ENCODE results near the gene OTULINL.
A peak's percentile ranks its signal among the peaks of the same experiment; 100 is the strongest.

The OTULINL gene

GRCh38 chr5:14603141-14603540, 21.5 kb downstream of the OTULINL start:
- no peak for DNase-seq

GRCh38 chr5:14607104-14607503, 25.5 kb downstream of the OTULINL start:
- no peak for DNase-seq

GRCh38 chr5:14608169-14608568, 26.6 kb downstream of the OTULINL start:
- DNase-seq: no peak

GRCh38 chr5:14611737-14612136, 30.1 kb downstream of the OTULINL start:
- DNase-seq: no peak

GRCh38 chr5:14614490-14614889, 32.9 kb downstream of the OTULINL start:
- DNase-seq: no peak

- DNase-seq: no peak
These were observed 33.8 kb downstream of the OTULINL start for GRCh38 chr5:14615365-14615764.

GRCh38 chr5:14617441-14617840, 35.8 kb downstream of the OTULINL start:
- DNase-seq: no peak

- DNase-seq: no peak
These were observed 45.7 kb downstream of the OTULINL start for GRCh38 chr5:14627270-14627669.

DNA sequence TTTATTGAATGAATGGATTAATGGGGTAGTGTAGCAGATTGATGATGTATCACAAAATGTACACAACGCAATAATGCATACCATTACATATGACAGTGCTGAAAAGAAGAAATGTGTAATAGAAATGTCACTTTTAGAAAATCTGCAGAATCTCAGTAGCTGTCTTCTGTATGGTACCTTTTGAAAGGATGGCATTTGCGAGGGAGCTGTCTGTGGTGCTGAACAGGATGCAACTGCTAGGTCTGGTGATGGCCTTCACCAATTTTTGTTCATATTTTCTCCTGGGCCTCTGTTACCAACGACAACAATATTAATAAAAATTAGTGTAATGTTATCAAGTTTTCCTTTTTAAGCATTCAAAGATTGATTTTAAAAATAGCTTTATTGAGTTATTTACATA, 46.8 kb downstream of the OTULINL start:
- DNase-seq: peak; percentile 44

DNA sequence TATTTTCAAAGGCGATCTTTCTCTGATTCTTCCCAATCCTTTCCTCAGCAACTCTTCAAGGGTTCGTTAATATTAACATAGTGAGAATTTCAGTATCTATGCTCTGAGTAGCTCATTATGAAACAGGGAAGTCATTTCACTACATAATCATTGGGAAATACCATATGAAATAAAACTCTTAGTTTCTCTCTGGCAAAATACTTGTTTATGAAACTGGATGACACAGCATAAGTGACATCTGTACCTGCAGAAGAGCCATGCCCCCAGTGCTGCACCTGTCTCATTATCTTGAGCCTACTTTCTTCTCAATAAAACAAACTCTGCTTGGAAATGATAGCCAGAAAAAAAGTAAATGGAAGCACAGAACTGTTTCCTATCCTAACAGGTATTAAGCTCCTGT, 49.1 kb downstream of the OTULINL start:
- no peak for DNase-seq

DNA sequence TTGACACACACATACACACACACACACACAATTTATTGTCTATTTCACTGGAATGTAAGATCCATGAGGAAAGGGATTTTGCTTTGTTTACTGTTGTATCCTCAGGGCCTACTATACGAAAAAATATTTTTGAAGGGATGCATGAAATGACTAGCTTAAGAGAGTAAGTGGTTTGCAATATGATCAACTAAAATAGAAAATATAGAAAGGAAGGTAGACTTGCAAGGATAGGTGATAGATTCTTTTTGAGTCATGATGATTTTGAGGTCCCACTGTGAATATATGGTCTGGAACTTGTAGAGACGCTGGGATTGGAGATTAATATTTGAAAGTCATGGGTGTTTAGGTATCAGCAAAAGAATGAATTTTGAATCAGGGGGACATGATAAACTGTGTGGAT, 54.1 kb downstream of the OTULINL start:
- DNase-seq: no peak

- DNase-seq: no peak
These were observed 59.2 kb downstream of the OTULINL start for GRCh38 chr5:14640765-14641164.

- no peak for DNase-seq
These were observed 63.1 kb downstream of the OTULINL start for GRCh38 chr5:14644623-14645237.

DNA sequence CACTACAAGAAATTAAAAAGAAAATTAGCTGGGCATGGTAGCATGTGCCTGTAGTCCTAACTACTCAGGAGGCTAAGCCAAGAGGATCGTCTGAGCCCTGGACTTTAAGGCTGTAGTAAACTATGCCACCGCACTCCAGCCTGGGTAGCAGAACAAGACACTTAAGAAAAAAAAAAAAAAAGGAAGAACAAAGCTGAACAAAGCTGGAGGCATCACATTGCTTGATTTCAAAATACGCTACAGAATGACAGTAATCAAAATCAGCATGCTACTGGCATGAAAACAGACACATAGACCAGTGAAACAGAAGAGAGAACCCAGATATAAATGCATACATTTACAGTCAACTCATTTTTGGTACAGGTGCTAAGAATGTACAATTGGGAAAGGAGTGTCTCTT, 68.5 kb downstream of the OTULINL start:
- DNase-seq: no peak

DNA sequence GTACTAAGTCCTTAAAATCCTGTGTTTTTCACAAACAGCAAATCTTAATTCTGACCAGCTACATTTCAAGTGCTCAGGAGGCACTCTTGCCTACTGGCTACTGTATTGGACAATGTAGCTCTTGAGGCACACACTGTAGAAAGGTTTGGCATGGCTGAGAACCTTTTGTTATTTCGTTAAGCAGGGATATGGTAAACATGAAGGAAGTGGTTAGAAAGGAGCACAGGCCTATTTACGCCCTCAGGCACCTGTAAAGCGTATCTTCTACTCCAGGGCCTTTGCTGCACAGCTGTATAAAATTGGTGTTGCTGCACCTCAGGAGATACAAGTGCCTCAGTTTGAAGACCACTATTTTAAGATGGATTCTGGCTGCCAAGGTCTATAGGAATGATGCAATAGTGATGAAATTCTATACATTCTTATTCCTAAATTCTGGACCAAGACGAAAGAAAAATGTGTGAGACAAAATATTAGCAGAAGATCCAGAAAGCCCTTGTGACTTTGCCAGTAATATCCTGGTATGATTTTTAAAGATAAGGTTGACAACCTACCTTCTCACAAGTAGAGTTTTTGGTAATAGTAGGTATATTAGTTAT, 73.7 kb downstream of the OTULINL start:
- DNase-seq: no peak

DNA sequence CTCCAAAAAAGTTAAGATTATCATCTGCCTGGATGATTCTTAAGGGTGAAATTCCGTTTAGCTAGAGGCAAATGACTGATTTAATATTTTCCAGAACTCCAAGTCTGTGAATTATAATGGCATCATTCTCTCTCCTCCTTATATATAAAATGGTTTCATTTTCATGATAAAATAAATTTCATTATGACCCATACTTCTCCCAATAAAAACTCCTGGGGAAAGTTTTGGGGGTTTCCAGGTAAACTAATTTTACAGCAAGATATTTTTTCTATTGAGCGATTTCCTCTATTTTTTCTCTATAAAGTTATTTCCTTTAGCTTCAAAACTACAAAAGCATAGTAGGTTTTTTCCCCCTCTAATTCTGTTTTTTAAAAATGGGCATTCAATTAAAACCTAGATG, 75.3 kb downstream of the OTULINL start:
- DNase-seq: no peak

GRCh38 chr5:14659821-14660607, 78.4 kb downstream of the OTULINL start:
- no peak for DNase-seq

- DNase-seq: no peak
These were observed 79.2 kb downstream of the OTULINL start for GRCh38 chr5:14660833-14661232.
